Islet precursor cell (in vitro differentiated cells): Measurements from ENCODE around the gene GRXCR2.

ENCODE experiments used
- DNase-seq: peaks from one replicate; pipeline ENCODE4 v3.0.0-alpha.2; 2018

GRXCR2 gene

DNA sequence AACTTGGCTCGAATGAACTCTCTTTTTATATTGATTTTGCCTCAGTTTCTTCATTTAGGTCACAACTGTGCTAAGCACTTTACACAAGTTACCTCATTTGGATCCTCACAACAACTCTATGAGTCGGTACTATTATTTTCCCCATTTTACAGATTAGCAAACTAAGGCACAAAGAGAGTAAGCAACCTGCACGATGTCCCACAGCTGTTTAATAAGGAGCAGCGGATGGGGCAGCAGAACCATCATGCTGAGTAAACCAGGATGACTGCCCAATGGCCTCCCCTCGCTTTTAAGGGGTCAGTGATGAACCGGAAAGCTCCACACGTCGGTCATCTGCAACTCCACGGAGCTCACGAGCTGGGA lies 38.3 kb downstream of the GRXCR2 start:
- DNase-seq: no peak

DNA sequence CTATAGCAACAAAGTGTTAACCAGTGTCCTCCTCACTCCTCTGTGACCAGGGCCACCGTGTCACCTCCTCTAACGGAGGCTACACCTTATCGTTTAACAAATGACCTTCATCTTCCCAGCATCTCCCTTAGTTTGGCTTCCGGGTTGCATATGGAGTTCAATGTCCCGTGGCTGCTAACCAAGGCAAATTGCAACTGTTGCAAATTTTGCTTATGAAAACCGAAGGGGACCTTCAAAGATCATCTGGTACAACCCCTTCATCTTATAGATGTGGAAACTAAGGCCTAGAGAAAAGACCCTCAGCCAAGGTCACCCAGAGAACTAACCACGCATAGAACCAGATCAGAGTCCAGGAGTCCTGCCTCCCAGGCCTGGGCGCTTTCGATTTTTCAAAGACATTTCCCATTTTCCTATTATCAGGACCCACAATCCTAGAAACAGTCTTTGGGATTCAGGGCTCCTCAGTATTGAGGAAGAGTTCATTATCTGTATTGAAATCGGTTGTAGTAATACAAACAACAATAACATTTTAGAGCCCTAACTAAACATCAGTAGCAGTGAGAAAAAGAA lies 39.1 kb downstream of the GRXCR2 start:
- DNase-seq: no peak

DNA sequence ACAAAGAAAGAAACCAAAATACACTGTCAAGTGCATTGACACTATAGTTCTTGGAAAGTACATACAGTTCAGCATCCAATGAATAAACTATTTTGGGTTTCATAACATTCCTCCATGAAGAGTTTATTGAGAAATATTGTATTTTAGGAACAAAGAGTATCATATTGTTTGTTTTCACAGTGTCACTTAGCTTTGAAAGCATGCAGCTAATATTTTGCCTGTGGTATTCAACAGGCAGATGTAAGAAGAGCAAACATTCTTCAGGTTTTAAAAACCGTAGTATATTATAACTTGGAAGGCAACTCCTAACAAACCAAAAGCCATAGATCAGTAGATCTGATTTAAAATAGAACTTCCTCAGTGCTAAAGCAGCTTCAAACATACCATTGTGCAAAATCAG lies 42.2 kb downstream of the GRXCR2 start:
- no peak for DNase-seq

DNA sequence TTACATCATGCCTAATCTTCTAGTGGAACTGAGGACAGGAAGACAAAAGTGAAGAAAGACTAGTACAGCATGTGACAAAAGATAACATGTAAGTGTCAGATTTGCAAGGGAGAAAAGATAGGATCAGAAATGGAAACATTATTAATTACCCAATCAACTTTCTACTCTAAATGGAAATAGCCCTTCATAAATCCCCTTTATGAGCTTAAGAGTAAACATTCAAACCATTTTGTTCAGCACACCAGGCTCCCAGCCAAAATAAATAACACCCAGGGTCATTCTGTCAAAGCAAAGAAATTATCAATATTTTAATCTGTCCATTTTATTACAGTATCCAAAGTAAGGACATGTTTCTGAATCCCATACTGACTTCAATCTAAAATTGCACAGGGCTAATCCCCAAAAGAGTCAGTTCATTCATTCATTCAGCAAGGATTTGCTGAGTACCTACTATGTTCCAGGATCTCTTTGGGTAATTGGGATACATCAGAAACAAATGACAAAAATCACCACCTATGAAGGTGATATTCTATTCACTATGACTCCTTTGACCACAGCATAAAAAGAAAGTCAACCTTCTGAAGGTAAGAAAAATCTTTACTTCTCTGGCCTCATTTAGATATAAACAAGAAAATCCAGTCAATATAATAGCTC lies 43.0 kb downstream of the GRXCR2 start:
- DNase-seq: no peak

DNA sequence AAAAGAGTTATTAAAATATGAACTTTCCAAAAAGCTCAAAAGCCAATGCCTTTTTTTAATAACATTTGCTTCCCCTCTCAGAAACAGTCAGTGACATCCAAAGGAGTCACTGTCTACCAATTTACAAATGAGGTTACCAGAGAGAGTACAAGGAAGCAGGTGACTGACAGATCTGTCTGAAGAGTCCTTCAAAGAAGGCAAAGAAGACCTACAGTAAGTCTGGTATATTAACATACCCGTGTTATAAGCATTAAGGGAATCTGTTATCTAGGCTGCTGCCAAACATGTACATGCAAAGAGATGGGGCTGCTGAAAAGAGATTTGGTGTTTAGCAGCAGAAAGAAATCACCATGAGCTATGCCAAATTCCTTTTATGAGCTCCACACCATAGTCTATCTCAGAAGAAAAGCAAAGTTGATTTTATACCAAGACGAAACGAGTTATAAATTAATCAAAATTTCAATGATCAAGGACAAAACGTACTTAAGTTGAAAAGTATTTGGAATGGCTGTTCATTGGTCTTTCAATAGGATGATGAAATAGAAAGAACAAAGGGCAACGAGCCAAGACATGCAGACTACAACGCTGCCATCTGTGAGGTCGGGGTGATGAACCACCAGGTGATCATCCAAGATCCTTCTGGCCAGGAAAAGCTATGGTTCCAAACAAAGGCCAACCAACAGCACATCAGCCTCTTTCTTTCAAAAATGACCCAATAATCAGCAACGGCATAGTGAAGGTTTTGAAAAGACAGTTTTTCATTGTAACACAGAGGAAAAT lies 45.7 kb downstream of the GRXCR2 start:
- no peak for DNase-seq

DNA sequence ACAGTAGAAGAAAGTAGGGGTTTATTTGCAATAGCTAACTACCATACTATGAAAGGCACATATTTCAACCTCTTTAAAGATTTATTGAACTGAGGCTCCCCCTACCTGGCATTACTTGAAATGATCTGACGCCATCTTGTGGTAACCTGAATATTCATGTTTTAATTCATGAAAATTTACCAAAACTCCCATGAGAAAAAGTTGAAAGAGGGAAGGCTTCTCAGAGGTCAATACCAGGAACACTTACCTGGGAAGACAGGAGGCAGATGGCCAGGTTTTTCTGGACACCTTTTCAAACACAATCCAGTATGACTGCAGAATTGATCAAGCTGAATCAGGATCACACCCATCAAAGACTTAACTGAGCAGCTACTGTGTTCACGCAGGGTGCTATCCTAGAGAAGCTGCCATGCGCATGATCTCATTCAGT lies 47.0 kb downstream of the GRXCR2 start:
- DNase-seq: no peak

DNA sequence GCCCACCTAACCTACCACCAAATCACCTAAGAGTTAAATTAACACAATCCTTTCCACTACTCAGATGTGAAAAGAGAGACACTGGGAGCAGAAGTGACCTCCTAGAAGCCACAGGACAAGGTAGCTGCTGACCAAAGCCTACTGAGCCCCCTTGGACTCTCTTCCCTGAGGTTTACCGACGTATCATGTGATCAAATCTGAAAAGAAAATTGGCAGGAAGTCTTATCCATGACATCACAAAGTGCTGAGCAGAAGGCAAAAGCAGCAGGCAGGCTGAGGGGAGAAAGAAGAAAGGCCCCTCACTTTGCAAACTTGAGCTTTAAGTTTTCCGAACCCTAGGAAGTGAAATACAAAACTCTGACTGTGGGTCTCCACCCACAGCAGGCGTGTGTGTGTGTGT lies 48.8 kb downstream of the GRXCR2 start:
- DNase-seq: no peak

DNA sequence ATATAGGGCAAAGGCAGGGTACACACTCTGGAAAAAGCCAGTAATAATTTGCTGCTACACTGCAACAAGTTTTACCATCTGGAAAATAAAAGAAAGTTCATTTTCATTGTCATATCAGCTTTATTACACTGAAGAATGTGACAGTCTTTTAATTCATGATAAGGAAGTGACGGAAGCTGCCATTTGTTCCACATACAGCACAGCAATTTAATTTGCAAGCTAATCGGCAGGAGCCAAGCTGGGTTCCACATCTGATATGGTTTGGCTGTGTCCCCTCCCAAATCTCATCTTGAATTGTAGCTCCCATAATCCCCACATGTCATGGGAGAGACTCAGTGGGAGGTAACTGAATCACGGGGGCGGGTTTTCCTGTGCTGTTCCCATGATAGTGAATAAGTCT lies 54.2 kb downstream of the GRXCR2 start:
- no peak for DNase-seq

DNA sequence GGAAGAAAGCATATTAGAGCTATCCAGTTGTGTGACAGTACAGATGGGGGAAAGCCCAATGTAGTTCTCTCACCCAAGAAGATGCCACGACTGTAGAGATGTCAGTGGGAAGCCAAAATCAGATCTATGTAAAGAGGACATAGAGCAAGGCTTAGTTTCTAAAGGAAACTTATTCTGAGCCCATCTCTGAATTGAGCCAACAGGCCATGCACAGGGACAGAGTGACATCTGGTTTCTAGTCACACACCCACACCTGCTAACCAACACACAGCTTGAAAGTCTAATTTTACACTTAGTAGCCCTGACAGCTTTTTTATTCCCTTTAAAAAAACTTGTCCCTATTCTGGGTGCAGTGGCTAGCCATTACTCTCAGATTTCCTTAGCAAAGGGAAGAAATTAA lies 59.9 kb downstream of the GRXCR2 start:
- no peak for DNase-seq

DNA sequence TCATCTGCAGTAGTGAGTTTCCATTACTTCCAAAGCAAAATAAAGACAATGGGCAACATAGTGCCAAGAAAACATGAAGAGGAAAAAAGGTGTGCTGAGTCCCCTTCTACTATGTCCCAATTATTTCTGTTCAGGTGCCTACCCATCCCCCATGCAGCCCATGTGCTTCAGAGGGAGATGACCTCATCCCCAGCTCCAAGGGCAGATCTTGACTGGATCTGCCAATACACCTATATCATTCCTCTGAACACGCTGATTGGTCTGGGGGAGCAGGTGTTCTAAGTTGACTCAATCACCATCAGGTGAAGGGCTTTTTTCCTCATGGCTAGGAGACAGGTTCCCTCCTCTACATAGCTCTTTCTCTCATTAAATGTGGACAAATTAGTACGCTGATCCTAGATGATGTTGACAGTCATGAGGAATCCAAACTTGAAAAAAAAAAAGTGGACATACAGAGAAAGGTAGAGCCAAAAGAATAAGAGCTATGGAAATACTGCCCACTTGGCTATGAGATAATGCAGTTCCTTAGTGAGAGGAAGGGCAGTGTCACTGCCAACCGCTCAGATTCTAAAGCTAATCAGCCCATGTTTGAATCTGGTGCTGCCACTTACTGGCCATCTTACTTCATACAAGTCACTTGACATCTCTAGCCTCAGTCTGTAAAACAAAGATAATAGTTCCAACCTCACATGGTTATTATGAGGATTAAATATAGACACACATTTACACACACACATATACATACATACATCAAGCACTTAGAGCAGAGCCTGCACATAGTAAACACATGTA lies 60.8 kb downstream of the GRXCR2 start:
- no peak for DNase-seq
